ENCODE results near the gene SLC19A1.

The SLC19A1 gene

GRCh38 chr21:45537746-45538291, 4.4 kb downstream of the SLC19A1 start:
- no peak for TF ChIP-seq CTCF (IDR thresholded peaks at IDR 0.05)

GRCh38 chr21:45537111-45537745, 5.0 kb downstream of the SLC19A1 start:
- no peak for TF ChIP-seq CTCF (IDR thresholded peaks at IDR 0.05)

- no peak for TF ChIP-seq CTCF (IDR thresholded peaks at IDR 0.05)
Observed at GRCh38 chr21:45536301-45537081, 5.7 kb downstream of the SLC19A1 start.

- TF ChIP-seq CTCF (IDR thresholded peaks at IDR 0.05) = no peak
Observed at GRCh38 chr21:45535341-45536081, 6.7 kb downstream of the SLC19A1 start.

- no peak for TF ChIP-seq CTCF (IDR thresholded peaks at IDR 0.05)
Observed at GRCh38 chr21:45534636-45535331, 7.5 kb downstream of the SLC19A1 start.

- no peak for TF ChIP-seq CTCF (IDR thresholded peaks at IDR 0.05)
Observed at GRCh38 chr21:45533846-45534635, 8.2 kb downstream of the SLC19A1 start.
